Liver (tissue), 3 donors: Measurements from ENCODE around the gene LILRB2.
"Not testable (repeated sequence)": the region's sequence is repeated elsewhere in the genome, so short reads cannot be mapped to it uniquely, and the experiment has no call there.

Experiments used
- CTCF ChIP-seq: fragments of 150-350 bp; IDR thresholded peaks from 2 replicates; pipeline ENCODE4 v1.5.1; 2017; ENCODE audit warnings: improper control_type of control experiment, low read depth, low read length; ENCODE audit not compliant: missing input control
- FOXA1 ChIP-seq: IDR thresholded peaks from 2 replicates; pipeline ENCODE4 v1.6.1; 2016; ENCODE audit warnings: antibody characterized with exemption
- GABPA ChIP-seq, 2 donors: IDR thresholded peaks in 1 of 2; conservative IDR thresholded peaks in 1 of 2; 2 replicates each; pipeline ENCODE4 v1.6.1; 2016; ENCODE audit warnings: antibody characterized with exemption in 2 of 2, mild to moderate bottlenecking in 1 of 2, moderate library complexity in 1 of 2
- NR2F2 ChIP-seq: IDR thresholded peaks from 2 replicates; pipeline ENCODE4 v1.6.1; 2016; ENCODE audit warnings: antibody characterized with exemption
- RAD21 ChIP-seq, 2 donors: IDR thresholded peaks; 2 replicates each; pipeline ENCODE4 v1.6.1; 2016; ENCODE audit warnings: antibody characterized with exemption in 2 of 2, mild to moderate bottlenecking in 2 of 2
- TAF1 ChIP-seq: conservative IDR thresholded peaks from 2 replicates; pipeline ENCODE4 v1.6.1; 2016; ENCODE audit warnings: antibody characterized with exemption, mild to moderate bottlenecking
- TF ChIP-seq, protein P1 (sequence below): IDR thresholded peaks from 2 replicates; pipeline ENCODE4 v1.6.1; 2016; ENCODE audit warnings: antibody characterized with exemption
- TF ChIP-seq, protein P2 (sequence below): IDR thresholded peaks from 2 replicates; pipeline ENCODE4 v1.6.1; 2016; ENCODE audit warnings: antibody characterized with exemption, mild to moderate bottlenecking
- donor health status: healthy.
- donor health status: healthy.

GRCh38 chr19:54239491-54240371, 41.2 kb downstream of the LILRB2 start:
- TF ChIP-seq CTCF; TAF1; GABPA (IDR thresholded peaks at IDR 0.05 in 1 of 2, conservative IDR thresholded peaks at IDR 0.05 in 1 of 2); NR2F2; FOXA1; RAD21 (IDR thresholded peaks at IDR 0.05): not testable (repeated sequence)
- TF ChIP-seq, protein P1, sequence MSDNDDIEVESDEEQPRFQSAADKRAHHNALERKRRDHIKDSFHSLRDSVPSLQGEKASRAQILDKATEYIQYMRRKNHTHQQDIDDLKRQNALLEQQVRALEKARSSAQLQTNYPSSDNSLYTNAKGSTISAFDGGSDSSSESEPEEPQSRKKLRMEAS: not testable (repeated sequence)
- TF ChIP-seq, protein P2, sequence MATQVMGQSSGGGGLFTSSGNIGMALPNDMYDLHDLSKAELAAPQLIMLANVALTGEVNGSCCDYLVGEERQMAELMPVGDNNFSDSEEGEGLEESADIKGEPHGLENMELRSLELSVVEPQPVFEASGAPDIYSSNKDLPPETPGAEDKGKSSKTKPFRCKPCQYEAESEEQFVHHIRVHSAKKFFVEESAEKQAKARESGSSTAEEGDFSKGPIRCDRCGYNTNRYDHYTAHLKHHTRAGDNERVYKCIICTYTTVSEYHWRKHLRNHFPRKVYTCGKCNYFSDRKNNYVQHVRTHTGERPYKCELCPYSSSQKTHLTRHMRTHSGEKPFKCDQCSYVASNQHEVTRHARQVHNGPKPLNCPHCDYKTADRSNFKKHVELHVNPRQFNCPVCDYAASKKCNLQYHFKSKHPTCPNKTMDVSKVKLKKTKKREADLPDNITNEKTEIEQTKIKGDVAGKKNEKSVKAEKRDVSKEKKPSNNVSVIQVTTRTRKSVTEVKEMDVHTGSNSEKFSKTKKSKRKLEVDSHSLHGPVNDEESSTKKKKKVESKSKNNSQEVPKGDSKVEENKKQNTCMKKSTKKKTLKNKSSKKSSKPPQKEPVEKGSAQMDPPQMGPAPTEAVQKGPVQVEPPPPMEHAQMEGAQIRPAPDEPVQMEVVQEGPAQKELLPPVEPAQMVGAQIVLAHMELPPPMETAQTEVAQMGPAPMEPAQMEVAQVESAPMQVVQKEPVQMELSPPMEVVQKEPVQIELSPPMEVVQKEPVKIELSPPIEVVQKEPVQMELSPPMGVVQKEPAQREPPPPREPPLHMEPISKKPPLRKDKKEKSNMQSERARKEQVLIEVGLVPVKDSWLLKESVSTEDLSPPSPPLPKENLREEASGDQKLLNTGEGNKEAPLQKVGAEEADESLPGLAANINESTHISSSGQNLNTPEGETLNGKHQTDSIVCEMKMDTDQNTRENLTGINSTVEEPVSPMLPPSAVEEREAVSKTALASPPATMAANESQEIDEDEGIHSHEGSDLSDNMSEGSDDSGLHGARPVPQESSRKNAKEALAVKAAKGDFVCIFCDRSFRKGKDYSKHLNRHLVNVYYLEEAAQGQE: not testable (repeated sequence)
